HUES6 (cell line): ENCODE measurements around the gene HRH2.
"Not testable (repeated sequence)": the region's sequence is repeated elsewhere in the genome, so short reads cannot be mapped to it uniquely, and the experiment has no call there.

Experiments
- H3K27ac ChIP-seq: 2 replicates; pipeline ENCODE4 v1.7.0; 2013; ENCODE audit warnings: low read depth, mild to moderate bottlenecking, low read length, inconsistent platforms
- H3K27me3 ChIP-seq: 2 replicates; pipeline ENCODE4 v1.6.1; 2013; ENCODE audit warnings: low read length; ENCODE audit not compliant: control insufficient read depth, insufficient read depth
- H3K36me3 ChIP-seq: 2 replicates; pipeline ENCODE4 v1.6.1; 2013; ENCODE audit warnings: low read length; ENCODE audit not compliant: control insufficient read depth, insufficient read depth
- H3K4me1 ChIP-seq: 2 replicates; pipeline ENCODE4 v1.6.1; 2013; ENCODE audit warnings: low read length; ENCODE audit not compliant: control insufficient read depth, insufficient read depth
- H3K4me3 ChIP-seq: 2 replicates; pipeline ENCODE4 v1.5.1; 2013; ENCODE audit warnings: low read depth, low read length
- H3K9ac ChIP-seq: one replicate; pipeline ENCODE4 v1.6.1; 2013; ENCODE audit warnings: mild to moderate bottlenecking, low read length
- H3K9me3 ChIP-seq: 2 replicates; pipeline ENCODE4 v1.6.1; 2013; ENCODE audit warnings: low read depth, low read length; ENCODE audit not compliant: control insufficient read depth, insufficient read depth

Gene HRH2, protein sequence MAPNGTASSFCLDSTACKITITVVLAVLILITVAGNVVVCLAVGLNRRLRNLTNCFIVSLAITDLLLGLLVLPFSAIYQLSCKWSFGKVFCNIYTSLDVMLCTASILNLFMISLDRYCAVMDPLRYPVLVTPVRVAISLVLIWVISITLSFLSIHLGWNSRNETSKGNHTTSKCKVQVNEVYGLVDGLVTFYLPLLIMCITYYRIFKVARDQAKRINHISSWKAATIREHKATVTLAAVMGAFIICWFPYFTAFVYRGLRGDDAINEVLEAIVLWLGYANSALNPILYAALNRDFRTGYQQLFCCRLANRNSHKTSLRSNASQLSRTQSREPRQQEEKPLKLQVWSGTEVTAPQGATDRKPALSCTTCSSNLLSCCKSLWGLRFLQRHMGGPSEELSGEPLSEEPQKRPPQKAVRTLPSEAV

DNA sequence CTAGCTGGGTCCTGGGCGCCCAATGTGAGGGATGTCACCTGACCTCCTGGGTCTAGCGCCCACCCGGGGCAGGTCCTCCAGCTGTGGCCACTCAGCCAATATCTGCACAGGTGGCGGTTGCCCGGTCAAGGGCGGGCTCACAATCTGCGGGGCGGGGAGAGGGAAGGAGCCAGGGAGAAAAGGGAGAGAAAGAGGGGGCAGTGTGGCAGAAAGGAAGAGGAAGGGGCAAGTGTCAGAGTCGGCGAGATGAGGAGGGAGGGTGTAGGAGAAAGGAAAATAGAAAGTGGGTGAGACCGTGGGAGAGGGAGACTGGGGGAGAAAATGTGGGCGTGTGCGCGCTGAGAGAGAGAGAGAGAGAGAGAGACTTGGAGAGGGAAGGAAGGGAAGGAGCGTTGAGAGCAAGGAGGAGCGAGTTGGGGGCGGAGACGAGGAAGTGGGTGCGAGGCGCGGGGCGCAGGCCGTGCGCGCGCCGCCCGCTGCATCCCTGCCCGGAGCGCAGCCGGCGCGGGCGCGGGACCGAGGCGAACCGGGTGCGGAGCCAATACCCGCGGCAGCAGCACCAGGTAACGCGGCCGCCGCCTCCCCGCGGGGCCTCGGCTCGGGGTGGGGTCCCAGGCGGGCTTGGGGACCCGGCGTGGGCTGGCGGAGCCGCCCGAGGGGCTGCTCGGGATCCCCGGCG is at the start of gene HRH2:
HRH2 (plus strand) TSS at position 479 of the 679 bp plus-strand sequence. CDS start 25,163 bp downstream, outside the sequence.
- Histone ChIP-seq H3K9ac (peak within 1 kb of the TSS; percentile 61), H3K36me3 (no peaks in the 10 kb centered on the region), H3K27me3 (peaks cover 35% of the 10 kb centered on the region), H3K4me3 (peak within 1 kb of the TSS; percentile 84), H3K9me3 (no peaks in the 10 kb centered on the region), H3K4me1 (no peaks in the 10 kb centered on the region; the same call in 1 of the 2 replicates), H3K27ac (no peak within 1 kb of the TSS)

DNA sequence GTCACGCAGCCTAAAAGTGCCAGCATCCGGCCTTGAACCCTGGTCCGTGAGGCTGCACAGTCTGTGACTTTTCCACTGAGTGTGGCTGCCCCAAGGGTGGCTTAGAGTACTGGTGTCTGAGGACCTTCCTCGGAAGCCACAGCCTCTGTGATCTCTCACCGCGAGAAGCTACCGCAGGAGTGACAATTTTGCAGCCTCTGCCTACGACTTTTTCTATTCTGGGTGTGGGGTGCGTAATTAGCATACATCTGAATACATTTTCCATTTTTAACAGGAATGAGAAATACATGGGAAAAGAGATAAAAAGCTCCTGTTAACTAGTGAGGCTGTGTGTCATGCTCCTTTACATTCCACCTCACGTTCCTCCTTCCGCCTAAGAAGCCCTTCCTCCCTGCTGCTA is 48.3 kb upstream of the HRH2 start:
- peaks cover 14% of the 10 kb centered on the region for H3K9me3 ChIP-seq
- no peak overlapping the region for H3K9ac ChIP-seq
- H3K4me3 ChIP-seq = no peak overlapping the region
- no peaks in the 10 kb centered on the region for H3K4me1 ChIP-seq
- no peak overlapping the region for H3K27ac ChIP-seq
- no peaks in the 10 kb centered on the region for H3K27me3 ChIP-seq
- H3K36me3 ChIP-seq = 0 out of 2 replicates have a peak, but pooled peaks cover 4% of the 10 kb centered on the region

DNA sequence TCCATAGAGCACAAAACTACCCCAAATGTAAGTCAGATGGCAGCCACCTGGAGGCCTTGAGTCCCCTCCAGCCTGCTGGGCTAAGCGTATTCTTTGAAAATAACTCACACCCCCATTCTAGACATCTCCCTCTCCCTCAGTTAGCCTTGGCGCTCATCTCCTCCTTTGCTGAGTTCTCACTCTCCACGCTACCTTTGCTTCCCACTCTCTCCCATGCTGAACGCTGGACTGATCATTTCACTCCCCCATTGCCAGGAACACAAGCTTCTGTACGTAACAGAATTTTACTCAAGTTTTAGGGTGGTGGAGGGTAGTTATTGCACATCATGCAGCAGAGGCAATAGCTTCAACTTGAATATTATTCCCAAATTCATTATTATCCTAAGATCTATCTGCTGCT is 47.5 kb upstream of the HRH2 start:
- Histone ChIP-seq H3K9me3 (peaks cover 12% of the 10 kb centered on the region), H3K4me3 (no peak overlapping the region), H3K4me1 (no peaks in the 10 kb centered on the region), H3K27ac (no peak overlapping the region), H3K36me3 (0 out of 2 replicates have a peak, but pooled peaks cover 4% of the 10 kb centered on the region), H3K27me3 (no peaks in the 10 kb centered on the region), H3K9ac (no peak overlapping the region)

DNA sequence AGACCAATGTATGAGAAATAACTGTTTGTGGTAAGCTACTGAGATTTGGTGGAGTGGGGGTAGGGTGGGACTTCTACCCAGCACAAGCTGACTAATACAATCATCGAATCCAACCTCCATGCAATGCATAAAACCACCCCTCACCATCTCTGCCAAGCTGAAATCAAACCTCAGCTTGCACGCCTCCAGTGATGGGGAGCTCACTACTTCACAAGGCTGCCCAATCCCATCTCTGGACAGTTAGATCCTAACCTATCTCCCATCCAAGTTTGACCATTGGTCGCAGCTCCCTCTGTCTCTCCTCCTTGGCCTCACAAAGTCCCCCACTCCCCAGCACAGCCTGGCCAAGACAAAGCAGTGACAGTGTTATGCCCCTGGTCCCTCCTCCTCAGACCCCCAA is 47.0 kb upstream of the HRH2 start:
- Histone ChIP-seq H3K9ac (no peak overlapping the region), H3K27ac (no peak overlapping the region), H3K27me3 (no peaks in the 10 kb centered on the region), H3K4me3 (no peak overlapping the region), H3K9me3 (peaks cover 7% of the 10 kb centered on the region), H3K36me3 (no peaks in the 10 kb centered on the region), H3K4me1 (no peaks in the 10 kb centered on the region)

DNA sequence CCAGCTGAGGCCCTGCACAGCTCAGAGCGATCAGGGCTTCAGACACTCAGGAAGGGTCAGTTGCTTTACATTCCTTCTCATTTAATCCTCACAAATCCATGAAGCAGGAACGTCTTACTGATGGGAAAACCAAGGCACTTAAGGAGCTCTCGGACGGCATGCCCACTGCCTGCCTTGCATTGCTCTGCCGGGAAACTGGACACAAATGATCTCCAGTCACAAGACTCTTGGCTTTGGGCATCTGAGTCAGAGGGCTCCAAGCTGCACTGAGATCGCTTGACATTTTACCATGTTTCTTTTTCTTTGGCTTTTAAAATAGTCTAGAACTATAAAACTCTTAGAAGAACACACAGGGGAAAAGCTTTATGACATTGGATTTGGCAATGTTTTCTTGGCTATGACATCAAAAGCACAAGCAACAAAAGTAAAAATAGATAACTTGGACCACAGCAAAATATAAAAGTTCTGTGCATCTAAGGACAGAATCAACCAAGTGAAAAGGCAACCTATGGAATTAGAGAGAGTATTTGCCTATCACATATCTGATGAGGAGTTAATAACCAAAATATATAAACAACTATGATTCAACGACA is 43.6 kb upstream of the HRH2 start:
- H3K27me3 ChIP-seq = no peaks in the 10 kb centered on the region
- no peaks in the 10 kb centered on the region for H3K36me3 ChIP-seq
- H3K27ac ChIP-seq = no peak overlapping the region
- no peaks in the 10 kb centered on the region; the same call in 1 of the 2 replicates for H3K9me3 ChIP-seq
- H3K4me3 ChIP-seq = no peak overlapping the region
- peaks cover 4% of the 10 kb centered on the region; the same call in 1 of the 2 replicates for H3K4me1 ChIP-seq
- no peak overlapping the region for H3K9ac ChIP-seq

DNA sequence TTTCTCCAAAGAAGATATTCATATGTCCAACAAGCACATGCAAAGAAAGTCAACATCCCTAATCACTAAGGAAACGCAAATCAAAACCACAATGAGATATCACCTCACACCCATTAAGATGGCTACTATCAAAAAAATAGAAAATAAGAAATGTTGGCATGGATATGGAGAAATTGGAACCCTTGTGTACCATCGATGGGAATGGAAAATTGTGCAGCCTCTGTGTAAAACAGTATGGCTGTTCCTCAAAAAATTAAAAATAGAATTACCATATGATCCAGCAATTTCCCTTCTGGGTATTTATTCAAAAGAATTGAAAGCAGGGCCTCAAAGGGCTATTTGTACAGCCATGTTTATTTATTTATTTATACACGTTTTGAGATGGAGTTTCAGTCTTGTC is 43.0 kb upstream of the HRH2 start:
- H3K4me3 ChIP-seq = no peak overlapping the region
- H3K9ac ChIP-seq = no peak overlapping the region
- H3K36me3 ChIP-seq = no peaks in the 10 kb centered on the region
- H3K27me3 ChIP-seq = no peaks in the 10 kb centered on the region
- H3K27ac ChIP-seq = no peak overlapping the region
- no peaks in the 10 kb centered on the region; the same call in 1 of the 2 replicates for H3K9me3 ChIP-seq
- H3K4me1 ChIP-seq = peaks cover 4% of the 10 kb centered on the region; the same call in 1 of the 2 replicates

DNA sequence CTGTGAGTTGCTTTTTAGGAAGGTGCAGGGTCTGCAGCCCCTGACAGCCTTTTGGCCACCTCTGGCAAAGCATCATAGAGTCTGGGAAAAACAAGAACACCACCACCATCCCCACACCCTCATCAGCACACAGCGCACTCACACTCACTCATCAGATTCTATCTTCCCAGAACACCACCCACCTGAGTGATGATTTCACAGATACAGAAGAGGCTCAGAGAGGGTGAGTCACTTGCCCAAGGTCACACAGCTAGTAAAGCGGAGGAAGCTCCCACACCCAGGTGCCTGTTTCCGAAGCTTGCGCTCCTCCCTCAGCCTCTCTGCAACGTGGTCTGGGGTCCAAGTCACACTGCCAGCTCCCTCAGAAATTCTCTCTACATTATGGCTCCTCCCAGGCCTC is 41.8 kb upstream of the HRH2 start:
- Histone ChIP-seq H3K9me3 (peaks cover 9% of the 10 kb centered on the region), H3K9ac (no peak overlapping the region), H3K27ac (no peak overlapping the region), H3K4me3 (no peak overlapping the region), H3K27me3 (no peaks in the 10 kb centered on the region), H3K36me3 (no peaks in the 10 kb centered on the region), H3K4me1 (peaks cover 4% of the 10 kb centered on the region; the same call in 1 of the 2 replicates)

DNA sequence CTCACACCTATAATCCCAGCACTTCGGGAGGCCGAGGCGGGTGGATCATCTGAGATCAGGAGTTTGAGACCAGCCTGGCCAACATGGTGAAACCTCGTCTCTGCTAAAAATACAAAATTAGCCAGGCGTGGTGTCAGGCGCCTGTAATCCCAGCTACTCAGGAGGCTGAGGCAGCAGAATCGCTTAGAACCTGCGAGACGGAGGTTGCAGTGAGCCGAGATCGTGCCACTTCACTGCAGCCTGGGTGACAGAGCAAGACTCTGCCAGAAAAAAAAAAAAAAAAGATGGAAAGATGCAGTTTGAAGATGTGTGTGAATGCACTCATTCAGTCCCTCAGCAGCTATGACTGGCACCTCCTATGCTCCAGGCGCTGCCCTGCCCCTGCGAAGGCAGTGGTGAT is 41.3 kb upstream of the HRH2 start:
- H3K4me3 ChIP-seq, H3K27ac ChIP-seq, H3K27me3 ChIP-seq, H3K36me3 ChIP-seq, H3K4me1 ChIP-seq, H3K9ac ChIP-seq: not testable (repeated sequence)
- H3K9me3 ChIP-seq = peaks cover 14% of the 10 kb centered on the region

DNA sequence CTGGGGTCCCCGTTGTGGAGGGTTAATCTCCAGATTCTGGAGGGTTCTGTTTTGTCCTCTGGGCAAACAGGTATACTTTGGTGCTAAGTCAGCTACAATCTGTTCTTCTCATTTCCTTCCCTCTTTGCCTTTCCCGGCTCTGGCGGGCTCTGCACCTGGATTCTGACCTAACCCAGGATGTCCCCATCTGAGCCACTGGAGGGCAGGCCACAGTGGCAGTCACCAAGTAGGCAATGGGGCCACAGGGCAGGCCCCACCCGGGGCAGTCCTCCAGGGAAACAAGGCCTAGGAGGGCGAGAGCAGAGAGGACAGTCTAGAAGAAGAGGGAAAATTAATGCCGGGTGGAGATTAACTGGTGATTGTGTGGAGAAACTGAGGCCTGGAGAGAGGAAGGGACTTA is 40.4 kb upstream of the HRH2 start:
- Histone ChIP-seq H3K9ac (no peak overlapping the region), H3K4me1 (peaks cover 4% of the 10 kb centered on the region; the same call in 1 of the 2 replicates), H3K9me3 (peaks cover 22% of the 10 kb centered on the region), H3K36me3 (no peaks in the 10 kb centered on the region), H3K4me3 (no peak overlapping the region), H3K27ac (no peak overlapping the region), H3K27me3 (no peaks in the 10 kb centered on the region)

DNA sequence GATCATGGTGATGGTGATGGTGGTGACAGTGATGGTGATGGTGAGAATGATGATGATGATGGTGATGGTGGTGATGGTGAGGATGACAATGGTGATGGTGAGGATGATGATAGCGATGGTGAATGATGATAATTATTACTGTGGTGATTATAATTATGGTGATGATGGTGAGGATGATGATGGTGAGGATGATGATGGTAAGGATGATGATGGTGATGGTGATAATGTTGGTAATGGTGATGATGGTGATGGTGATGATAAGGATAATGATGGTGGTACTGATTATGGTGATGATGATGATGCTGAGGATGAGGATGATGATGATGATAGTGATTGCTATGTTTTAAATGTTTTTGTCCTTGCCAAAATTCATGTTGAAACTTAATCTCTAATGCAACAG is 37.3 kb upstream of the HRH2 start:
- no peaks in the 10 kb centered on the region for H3K36me3 ChIP-seq
- H3K9me3 ChIP-seq = peaks cover 30% of the 10 kb centered on the region
- H3K9ac ChIP-seq = no peak overlapping the region
- no peak overlapping the region for H3K4me3 ChIP-seq
- H3K27ac ChIP-seq = no peak overlapping the region
- H3K4me1 ChIP-seq = peaks cover 4% of the 10 kb centered on the region; the same call in 1 of the 2 replicates
- no peaks in the 10 kb centered on the region for H3K27me3 ChIP-seq

DNA sequence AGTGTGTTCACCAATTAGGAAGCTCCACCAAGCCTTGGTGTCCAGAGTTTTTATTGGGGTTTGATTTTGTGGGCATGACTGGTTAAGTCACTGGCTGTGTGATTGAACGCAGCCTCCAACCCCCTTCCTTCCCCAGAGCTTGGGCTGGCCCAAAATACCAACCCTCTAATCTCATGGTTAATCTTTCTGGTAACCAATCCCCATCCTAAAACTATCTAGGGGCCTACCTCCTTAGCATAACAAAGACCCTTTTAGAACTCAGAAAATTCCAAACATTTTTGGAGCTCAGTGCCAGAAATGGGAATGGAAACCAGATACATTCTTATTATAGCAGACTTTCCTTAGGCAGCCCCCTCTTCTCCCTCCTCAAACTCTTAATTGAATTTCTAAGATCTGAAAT is 35.9 kb upstream of the HRH2 start:
- Histone ChIP-seq H3K36me3 (no peaks in the 10 kb centered on the region), H3K27ac (no peak overlapping the region), H3K9ac (no peak overlapping the region), H3K4me3 (no peak overlapping the region), H3K4me1 (peaks cover 4% of the 10 kb centered on the region; the same call in 1 of the 2 replicates), H3K9me3 (peaks cover 30% of the 10 kb centered on the region), H3K27me3 (no peaks in the 10 kb centered on the region)
